ENCODE results near the gene TTLL9. TPM values are rescaled to one million over a fixed set of nuclear protein-coding genes. Genes with fewer than 3 reads are reported as not detected.

The TTLL9 gene
- polyA plus RNA-seq, 4 donors, result 3.1 to 5.6 (median 3.2) TPM

Other genes starting within 250 kb of the TTLL9 start
- 1 to 10 TPM; 1.8 to 3.2 (median 2.2) TPM for gene COX4I2, start 232.7 kb upstream of the TTLL9 start, polyA plus RNA-seq (ENCODE audit: insufficient read length in 4 of 4)
- gene BCL2L1, start 147.8 kb upstream of the TTLL9 start, polyA plus RNA-seq (ENCODE audit: insufficient read length in 4 of 4), result 10 to 100 TPM; 75.2 to 87.9 (median 85.4) TPM
- 10 to 100 TPM; 46.9 to 50.8 (median 48.5) TPM for gene TPX2, start 131.3 kb upstream of the TTLL9 start, polyA plus RNA-seq (ENCODE audit: insufficient read length in 4 of 4)
- under 1 TPM; 0.44 to 0.94 (median 0.75) TPM for gene MYLK2, start 51.3 kb upstream of the TTLL9 start, polyA plus RNA-seq (ENCODE audit: insufficient read length in 4 of 4)
- gene FOXS1, start 25.0 kb upstream of the TTLL9 start, polyA plus RNA-seq (ENCODE audit: insufficient read length in 4 of 4), result 1 to 10 TPM; 6.5 to 8.9 (median 7.4) TPM
- 10 to 100 TPM; 16.1 to 23.1 (median 19.2) TPM for gene DUSP15, start 107 bp upstream of the TTLL9 start, polyA plus RNA-seq (ENCODE audit: insufficient read length in 4 of 4)
- 10 to 100 TPM; 18.7 to 21.9 (median 20.4) TPM for gene PDRG1, start 81.4 kb downstream of the TTLL9 start, polyA plus RNA-seq (ENCODE audit: insufficient read length in 4 of 4)
- under 1 TPM; 0.26 to 0.39 (median 0.37) TPM for gene XKR7, start 97.5 kb downstream of the TTLL9 start, polyA plus RNA-seq (ENCODE audit: insufficient read length in 4 of 4)
- 1 to 10 TPM; 7.0 to 8.5 (median 7.7) TPM for gene CCM2L, start 139.8 kb downstream of the TTLL9 start, polyA plus RNA-seq (ENCODE audit: insufficient read length in 4 of 4)
- 1 to 10 TPM; 2.0 to 2.9 (median 2.6) TPM for gene HCK, start 181.6 kb downstream of the TTLL9 start, polyA plus RNA-seq (ENCODE audit: insufficient read length in 4 of 4)
- gene TM9SF4, start 239.1 kb downstream of the TTLL9 start, polyA plus RNA-seq (ENCODE audit: insufficient read length in 4 of 4), result 10 to 100 TPM; 69.8 to 74.8 (median 73.5) TPM